Activated T-cell treated with anti-CD3 and anti-CD28 coated beads, Interleukin-2, amount 50 U/mL, for 1 hour (primary cell): Measurements from ENCODE around the gene RDH16.

ENCODE experiments used
- DNase-seq: peaks from one replicate; pipeline ENCODE4 v3.0.0-alpha.2; 2020

RDH16 gene

GRCh38 chr12:56957229-56958052 lies at the start of gene RDH16:
Gene RDH16, minus strand, starts transcription at chr12:56957608. Its CDS starts 146 bp downstream, at chr12:56957462.
- DNase-seq, result no peak

GRCh38 chr12:57006809-57007475 lies 49.5 kb upstream of the RDH16 start:
- DNase-seq, result peak; percentile 32

- DNase-seq, result peak; percentile 79
These were observed 48.8 kb upstream of the RDH16 start, which contains the start of gene ZBTB39 for GRCh38 chr12:57005980-57006808. Gene ZBTB39, minus strand, starts transcription at chr12:57006546. Its CDS starts 1,629 bp downstream, at chr12:57004917.

- no peak for DNase-seq
These were observed 47.2 kb upstream of the RDH16 start for GRCh38 chr12:57004651-57005050.

GRCh38 chr12:57003395-57003794 lies 46.0 kb upstream of the RDH16 start:
- no peak for DNase-seq

- peak; percentile 73 for DNase-seq
These were observed 44.1 kb upstream of the RDH16 start for GRCh38 chr12:57001448-57001906.

GRCh38 chr12:57000393-57000792 lies 43.0 kb upstream of the RDH16 start:
- DNase-seq, result no peak

- DNase-seq, result no peak
These were observed 42.0 kb upstream of the RDH16 start for GRCh38 chr12:56999456-56999855.

- no peak for DNase-seq
These were observed 41.6 kb upstream of the RDH16 start for GRCh38 chr12:56998981-56999380.

- DNase-seq, result no peak
These were observed 40.9 kb upstream of the RDH16 start for GRCh38 chr12:56998316-56998715.

- DNase-seq, result no peak
These were observed 39.6 kb upstream of the RDH16 start for GRCh38 chr12:56996793-56997545.

GRCh38 chr12:56995930-56996496 lies 38.6 kb upstream of the RDH16 start:
- no peak for DNase-seq

GRCh38 chr12:56995201-56995929 lies 38.0 kb upstream of the RDH16 start:
- no peak for DNase-seq

- no peak for DNase-seq
These were observed 36.9 kb upstream of the RDH16 start for GRCh38 chr12:56994231-56994746.

- DNase-seq, result no peak
These were observed 35.9 kb upstream of the RDH16 start for GRCh38 chr12:56993346-56993745.

GRCh38 chr12:56991319-56992246 lies 34.2 kb upstream of the RDH16 start:
- DNase-seq, result no peak

GRCh38 chr12:56990648-56991318 lies 33.4 kb upstream of the RDH16 start:
- DNase-seq, result no peak

- DNase-seq, result no peak
These were observed 32.6 kb upstream of the RDH16 start for GRCh38 chr12:56989861-56990610.
